GM21737 (cell line): ENCODE measurements around the gene ERMAP.
"Not testable (repeated sequence)": the region's sequence is repeated elsewhere in the genome, so short reads cannot be mapped to it uniquely, and the experiment has no call there.

Experiments used
- ATAC-seq: cut with Tn5 transposase; IDR thresholded peaks from one replicate; pipeline ENCODE4 v1.9.1; 2021; ENCODE audit warnings: mild to moderate bottlenecking, moderate library complexity; ENCODE audit not compliant: unreplicated experiment

ERMAP gene

GRCh38 chr1:42844592-42845140 lies 27.7 kb downstream of the ERMAP start:
- ATAC-seq, result no peak

- no peak for ATAC-seq
Measured at GRCh38 chr1:42845193-42845592, 28.3 kb downstream of the ERMAP start.

- no peak for ATAC-seq
Measured at GRCh38 chr1:42845866-42846256, 28.9 kb downstream of the ERMAP start.

- peak; percentile 85 for ATAC-seq
Measured at GRCh38 chr1:42846257-42847110, 29.6 kb downstream of the ERMAP start, which contains the start of gene ZNF691. TSS of gene ZNF691 (plus strand) at chr1:42846613. CDS start at chr1:42849659, 3,046 bp downstream.

- no peak for ATAC-seq
Measured at GRCh38 chr1:42847111-42847595, 30.2 kb downstream of the ERMAP start.

- no peak for ATAC-seq
Measured at GRCh38 chr1:42847721-42848460, 31.0 kb downstream of the ERMAP start.

- no peak for ATAC-seq
Measured at GRCh38 chr1:42848823-42849537, 32.1 kb downstream of the ERMAP start.

- no peak for ATAC-seq
Measured at GRCh38 chr1:42849944-42850343, 33.0 kb downstream of the ERMAP start.

- ATAC-seq, result no peak
Measured at GRCh38 chr1:42851420-42851819, 34.5 kb downstream of the ERMAP start.

- no peak for ATAC-seq
Measured at GRCh38 chr1:42851960-42852607, 35.2 kb downstream of the ERMAP start.

- no peak for ATAC-seq
Measured at GRCh38 chr1:42852608-42852980, 35.7 kb downstream of the ERMAP start.

- no peak for ATAC-seq
Measured at GRCh38 chr1:42853116-42853884, 36.4 kb downstream of the ERMAP start.

GRCh38 chr1:42856554-42856953 lies 39.6 kb downstream of the ERMAP start:
- not testable (repeated sequence) for ATAC-seq

- ATAC-seq, result not testable (repeated sequence)
Measured at GRCh38 chr1:42859366-42859765, 42.4 kb downstream of the ERMAP start.

GRCh38 chr1:42860339-42861013 lies 43.6 kb downstream of the ERMAP start:
- no peak for ATAC-seq

- no peak for ATAC-seq
Measured at GRCh38 chr1:42861014-42861399, 44.1 kb downstream of the ERMAP start.

GRCh38 chr1:42866549-42866948 lies 49.6 kb downstream of the ERMAP start:
- no peak for ATAC-seq

- ATAC-seq, result not testable (repeated sequence)
Measured at GRCh38 chr1:42868466-42868865, 51.5 kb downstream of the ERMAP start.

GRCh38 chr1:42869254-42869653 lies 52.3 kb downstream of the ERMAP start:
- not testable (repeated sequence) for ATAC-seq
